HEK293 (cell line): Measurements from ENCODE around the gene BNC1.

Experiments
- CTCF ChIA-PET: fragments of 350-600 bp; formaldehyde crosslinking; extraction: SDS; loops from one replicate; lab custom pipeline; 2021; ENCODE audit warnings: antibody characterized with exemption; lab: Yijun Ruan, JAX
- POLR2A ChIA-PET: fragments of 300-600 bp; formaldehyde crosslinking; extraction: SDS; loops from one replicate; lab custom pipeline; 2020; ENCODE audit warnings: antibody characterized with exemption, inconsistent platforms; lab: Yijun Ruan, JAX
- H3K27ac ChIP-seq: fragments of 200-500 bp; sonication (Bioruptor generic); 2 replicates; pipeline ENCODE4 v1.5.1; 2014; ENCODE audit warnings: low read depth, low read length, control low read depth, inconsistent platforms; ENCODE audit errors: extremely low read depth
- H3K36me3 ChIP-seq, 2 experiments: fragments of 200-500 bp in 1 of 2; sonication (Bioruptor generic) in 1 of 2; 1 replicate in 1 of 2; 2 replicates in 1 of 2; pipeline ENCODE4 v1.5.1; 2014 to 2017; ENCODE audit warnings: inconsistent platforms in 2 of 2, low read length in 2 of 2; ENCODE audit not compliant: control insufficient read depth in 2 of 2, insufficient read depth in 1 of 2
- H3K4me1 ChIP-seq: fragments of 200-500 bp; sonication (Bioruptor generic); 2 replicates; pipeline ENCODE4 v1.5.1; 2014; ENCODE audit warnings: mild to moderate bottlenecking, low read length, inconsistent platforms; ENCODE audit not compliant: control insufficient read depth, insufficient read depth
- H3K4me3 ChIP-seq: 2 replicates; pipeline ENCODE4 v1.5.1; 2011; ENCODE audit warnings: low read depth, mild to moderate bottlenecking, control low read depth, low read length, moderate library complexity
- H3K9me3 ChIP-seq: fragments of 200-500 bp; sonication (Bioruptor generic); 2 replicates; pipeline ENCODE4 v1.5.1; 2014; ENCODE audit warnings: low read depth, low read length, inconsistent platforms; ENCODE audit not compliant: control insufficient read depth, insufficient read depth
- FEZF1 ChIP-seq: fragments of 450-650 bp; formaldehyde crosslinking; IDR thresholded peaks from 2 replicates; pipeline ENCODE4 v1.5.1; 2016; ENCODE audit warnings: missing biosample characterization, missing genetic modification characterization
- IKZF3 ChIP-seq: fragments of 450-650 bp; IDR thresholded peaks from 2 replicates; pipeline ENCODE4 v1.5.0; 2018; ENCODE audit warnings: missing biosample characterization, mild to moderate bottlenecking, missing genetic modification characterization, moderate library complexity
- KLF9 ChIP-seq: fragments of 450-650 bp; formaldehyde crosslinking; IDR thresholded peaks from 2 replicates; pipeline ENCODE4 v1.5.1; 2016; ENCODE audit warnings: missing biosample characterization, missing genetic modification characterization, low read depth
- MZF1 ChIP-seq: fragments of 450-650 bp; formaldehyde crosslinking; IDR thresholded peaks from 2 replicates; pipeline ENCODE4 v1.5.1; 2017; ENCODE audit warnings: missing biosample characterization, missing genetic modification characterization, borderline replicate concordance
- PATZ1 ChIP-seq: fragments of 450-650 bp; formaldehyde crosslinking; IDR thresholded peaks from 2 replicates; pipeline ENCODE4 v1.5.1; 2016; ENCODE audit warnings: missing biosample characterization, missing genetic modification characterization
- TRIM28 ChIP-seq: IDR thresholded peaks from 2 replicates; pipeline ENCODE4 v1.6.1; 2011; ENCODE audit warnings: low read length, control low read depth, borderline replicate concordance
- ZBTB11 ChIP-seq: fragments of 450-650 bp; formaldehyde crosslinking; conservative IDR thresholded peaks from 2 replicates; pipeline ENCODE4 v1.5.1; 2016; ENCODE audit warnings: low read depth, missing biosample characterization, missing genetic modification characterization
- ZFP37 ChIP-seq: fragments of 450-650 bp; formaldehyde crosslinking; IDR thresholded peaks from 2 replicates; pipeline ENCODE4 v1.5.1; 2016; ENCODE audit warnings: missing biosample characterization, missing genetic modification characterization
- ZIC2 ChIP-seq: fragments of 450-650 bp; formaldehyde crosslinking; IDR thresholded peaks from 2 replicates; pipeline ENCODE4 v1.5.1; 2016; ENCODE audit warnings: missing biosample characterization, missing genetic modification characterization
- ZNF335 ChIP-seq: fragments of 450-650 bp; formaldehyde crosslinking; conservative IDR thresholded peaks from 2 replicates; pipeline ENCODE4 v1.5.1; 2016; ENCODE audit warnings: missing biosample characterization, missing genetic modification characterization
- ZNF366 ChIP-seq: fragments of 450-650 bp; formaldehyde crosslinking; conservative IDR thresholded peaks from 2 replicates; pipeline ENCODE4 v1.5.1; 2016; ENCODE audit warnings: missing biosample characterization, missing genetic modification characterization
- ZNF391 ChIP-seq: fragments of 450-650 bp; formaldehyde crosslinking; IDR thresholded peaks from 2 replicates; pipeline ENCODE4 v1.5.1; 2016; ENCODE audit warnings: low read depth, missing biosample characterization, missing genetic modification characterization, borderline replicate concordance
- ZNF433 ChIP-seq: fragments of 450-650 bp; formaldehyde crosslinking; IDR thresholded peaks from 2 replicates; pipeline ENCODE4 v1.5.1; 2016; ENCODE audit warnings: missing biosample characterization, missing genetic modification characterization, low read depth
- ZNF585B ChIP-seq: fragments of 450-650 bp; formaldehyde crosslinking; IDR thresholded peaks from 2 replicates; pipeline ENCODE4 v1.5.1; 2016; ENCODE audit warnings: missing biosample characterization, missing genetic modification characterization
- ZNF692 ChIP-seq: fragments of 450-650 bp; formaldehyde crosslinking; IDR thresholded peaks from 2 replicates; pipeline ENCODE4 v1.5.1; 2016; ENCODE audit warnings: missing biosample characterization, missing genetic modification characterization
- TF ChIP-seq, protein P1 (sequence below): fragments of 450-650 bp; formaldehyde crosslinking; optimal IDR thresholded peaks from 2 replicates; pipeline ENCODE3; 2016; ENCODE audit warnings: missing biosample characterization, mild to moderate bottlenecking, missing genetic modification characterization
- TF ChIP-seq, protein P2 (sequence below): fragments of 450-650 bp; formaldehyde crosslinking; IDR thresholded peaks from 2 replicates; pipeline ENCODE4 v1.5.1; 2016; ENCODE audit warnings: missing biosample characterization, missing genetic modification characterization, low read depth
- TF ChIP-seq, protein P3 (sequence below): fragments of 450-650 bp; formaldehyde crosslinking; IDR thresholded peaks from 2 replicates; pipeline ENCODE4 v1.5.1; 2017; ENCODE audit warnings: missing biosample characterization, missing genetic modification characterization
- TF ChIP-seq, protein P4 (sequence below): fragments of 450-650 bp; formaldehyde crosslinking; IDR thresholded peaks from 2 replicates; pipeline ENCODE4 v1.5.1; 2016; ENCODE audit warnings: missing biosample characterization, missing genetic modification characterization

Gene BNC1

DNA sequence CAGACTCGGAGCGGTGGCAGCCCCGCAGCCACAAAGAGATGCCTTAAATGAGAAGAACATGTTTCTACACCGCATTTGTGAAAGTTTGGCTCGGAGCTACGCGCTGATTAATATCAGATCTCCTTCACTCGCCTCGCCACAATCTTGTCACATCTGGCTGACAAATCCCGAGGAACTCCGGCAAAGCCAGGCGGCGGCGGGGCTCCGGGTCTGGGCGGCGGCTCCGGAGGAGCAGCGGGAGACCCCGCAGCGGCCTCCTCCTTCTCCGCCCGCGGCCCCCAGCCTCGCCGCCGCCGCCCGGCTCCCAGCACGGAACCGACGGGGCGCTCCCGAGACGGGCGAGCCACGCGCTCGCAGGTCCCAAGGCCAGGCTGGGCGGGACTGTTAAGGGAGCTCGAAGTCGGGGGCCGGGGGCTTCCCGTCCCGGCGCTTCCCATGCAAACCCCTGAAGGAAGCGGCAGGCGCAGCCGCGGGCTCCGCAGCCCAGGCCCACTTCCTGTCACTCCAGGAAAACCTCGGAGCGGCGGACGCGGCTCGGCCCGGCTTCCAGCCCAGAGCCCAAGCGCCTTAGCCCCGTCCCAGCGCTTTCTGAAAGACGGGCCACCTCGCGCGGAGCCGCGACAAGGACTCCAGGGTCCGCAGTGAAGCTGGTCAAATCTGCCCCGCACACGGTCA lies 1.2 kb downstream of the BNC1 start:
- CTCF ChIA-PET, result interaction anchor here (0.8 kb wide), 1 partner anchor 105 kb away, joined by 4 read pairs; no protein-coding TSS in a partner anchor
- POLR2A ChIA-PET, result no interaction called here
- H3K9me3 ChIP-seq, result no peaks in the 10 kb centered on the region
- TF ChIP-seq ZNF391 (tag by site-specific recombination), result no peak
- TF ChIP-seq, protein P1, sequence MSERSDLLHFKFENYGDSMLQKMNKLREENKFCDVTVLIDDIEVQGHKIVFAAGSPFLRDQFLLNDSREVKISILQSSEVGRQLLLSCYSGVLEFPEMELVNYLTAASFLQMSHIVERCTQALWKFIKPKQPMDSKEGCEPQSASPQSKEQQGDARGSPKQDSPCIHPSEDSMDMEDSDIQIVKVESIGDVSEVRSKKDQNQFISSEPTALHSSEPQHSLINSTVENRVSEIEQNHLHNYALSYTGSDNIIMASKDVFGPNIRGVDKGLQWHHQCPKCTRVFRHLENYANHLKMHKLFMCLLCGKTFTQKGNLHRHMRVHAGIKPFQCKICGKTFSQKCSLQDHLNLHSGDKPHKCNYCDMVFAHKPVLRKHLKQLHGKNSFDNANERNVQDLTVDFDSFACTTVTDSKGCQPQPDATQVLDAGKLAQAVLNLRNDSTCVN (tag by site-specific recombination), result peak; percentile 43
- no peak for TF ChIP-seq TRIM28
- TF ChIP-seq ZBTB11 (tag by site-specific recombination), result no peak
- no peak for TF ChIP-seq FEZF1 (tag by site-specific recombination)
- TF ChIP-seq MZF1 (tag by site-specific recombination), result no peak
- no peak for TF ChIP-seq KLF9
- TF ChIP-seq ZIC2, result 0 out of 2 replicates have a peak, but pooled peaks have one; percentile 1
- peak; percentile 50; the same call in 1 of the 2 replicates for TF ChIP-seq ZNF335 (tag by site-specific recombination)
- no peak for TF ChIP-seq ZFP37
- H3K4me3 ChIP-seq, result peak overlapping the region; percentile 48
- H3K4me1 ChIP-seq, result no peaks in the 10 kb centered on the region
- H3K36me3 ChIP-seq, result no peaks in the 10 kb centered on the region
- H3K27ac ChIP-seq, result peak overlapping the region; percentile 39; the same call in 1 of the 2 replicates

DNA sequence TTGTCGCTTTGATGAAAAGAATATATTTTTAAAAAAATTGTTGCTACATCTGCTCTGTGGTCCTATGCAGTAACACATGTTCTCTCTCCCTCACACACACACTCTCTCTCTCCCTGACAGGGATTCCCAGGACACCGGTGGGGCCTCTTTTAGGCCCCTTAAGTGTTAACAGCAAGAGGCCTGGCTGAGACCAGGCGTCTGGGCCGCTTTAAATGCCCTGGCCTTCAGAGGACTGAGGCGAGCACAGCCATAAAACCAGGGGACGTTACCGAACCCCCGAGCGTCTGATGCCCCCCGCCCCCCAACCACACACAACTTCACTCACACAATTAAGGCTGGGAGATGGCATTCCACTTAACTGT lies 1.7 kb downstream of the BNC1 start:
- H3K27ac ChIP-seq, result peak overlapping the region; percentile 39; the same call in 1 of the 2 replicates
- ChIA-PET POLR2A (no interaction called here), CTCF (no interaction called here)
- H3K4me1 ChIP-seq, result no peaks in the 10 kb centered on the region
- H3K36me3 ChIP-seq, result no peaks in the 10 kb centered on the region
- H3K4me3 ChIP-seq, result peak overlapping the region; percentile 4
- H3K9me3 ChIP-seq, result no peaks in the 10 kb centered on the region
- TF ChIP-seq IKZF3 (tag by site-specific recombination) (no peak), ZNF585B (tag by site-specific recombination) (no peak), ZNF433 (tag by site-specific recombination) (no peak), ZNF692 (peak; percentile 98), ZNF366 (tag by site-specific recombination) (no peak), PATZ1 (tag by site-specific recombination) (0 out of 2 replicates have a peak, but pooled peaks have one; percentile 10)
- TF ChIP-seq, protein P2, sequence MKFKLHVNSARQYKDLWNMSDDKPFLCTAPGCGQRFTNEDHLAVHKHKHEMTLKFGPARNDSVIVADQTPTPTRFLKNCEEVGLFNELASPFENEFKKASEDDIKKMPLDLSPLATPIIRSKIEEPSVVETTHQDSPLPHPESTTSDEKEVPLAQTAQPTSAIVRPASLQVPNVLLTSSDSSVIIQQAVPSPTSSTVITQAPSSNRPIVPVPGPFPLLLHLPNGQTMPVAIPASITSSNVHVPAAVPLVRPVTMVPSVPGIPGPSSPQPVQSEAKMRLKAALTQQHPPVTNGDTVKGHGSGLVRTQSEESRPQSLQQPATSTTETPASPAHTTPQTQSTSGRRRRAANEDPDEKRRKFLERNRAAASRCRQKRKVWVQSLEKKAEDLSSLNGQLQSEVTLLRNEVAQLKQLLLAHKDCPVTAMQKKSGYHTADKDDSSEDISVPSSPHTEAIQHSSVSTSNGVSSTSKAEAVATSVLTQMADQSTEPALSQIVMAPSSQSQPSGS, result no peak
- TF ChIP-seq, protein P3, sequence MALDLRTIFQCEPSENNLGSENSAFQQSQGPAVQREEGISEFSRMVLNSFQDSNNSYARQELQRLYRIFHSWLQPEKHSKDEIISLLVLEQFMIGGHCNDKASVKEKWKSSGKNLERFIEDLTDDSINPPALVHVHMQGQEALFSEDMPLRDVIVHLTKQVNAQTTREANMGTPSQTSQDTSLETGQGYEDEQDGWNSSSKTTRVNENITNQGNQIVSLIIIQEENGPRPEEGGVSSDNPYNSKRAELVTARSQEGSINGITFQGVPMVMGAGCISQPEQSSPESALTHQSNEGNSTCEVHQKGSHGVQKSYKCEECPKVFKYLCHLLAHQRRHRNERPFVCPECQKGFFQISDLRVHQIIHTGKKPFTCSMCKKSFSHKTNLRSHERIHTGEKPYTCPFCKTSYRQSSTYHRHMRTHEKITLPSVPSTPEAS (tag by site-specific recombination), result no peak
- TF ChIP-seq, protein P4, sequence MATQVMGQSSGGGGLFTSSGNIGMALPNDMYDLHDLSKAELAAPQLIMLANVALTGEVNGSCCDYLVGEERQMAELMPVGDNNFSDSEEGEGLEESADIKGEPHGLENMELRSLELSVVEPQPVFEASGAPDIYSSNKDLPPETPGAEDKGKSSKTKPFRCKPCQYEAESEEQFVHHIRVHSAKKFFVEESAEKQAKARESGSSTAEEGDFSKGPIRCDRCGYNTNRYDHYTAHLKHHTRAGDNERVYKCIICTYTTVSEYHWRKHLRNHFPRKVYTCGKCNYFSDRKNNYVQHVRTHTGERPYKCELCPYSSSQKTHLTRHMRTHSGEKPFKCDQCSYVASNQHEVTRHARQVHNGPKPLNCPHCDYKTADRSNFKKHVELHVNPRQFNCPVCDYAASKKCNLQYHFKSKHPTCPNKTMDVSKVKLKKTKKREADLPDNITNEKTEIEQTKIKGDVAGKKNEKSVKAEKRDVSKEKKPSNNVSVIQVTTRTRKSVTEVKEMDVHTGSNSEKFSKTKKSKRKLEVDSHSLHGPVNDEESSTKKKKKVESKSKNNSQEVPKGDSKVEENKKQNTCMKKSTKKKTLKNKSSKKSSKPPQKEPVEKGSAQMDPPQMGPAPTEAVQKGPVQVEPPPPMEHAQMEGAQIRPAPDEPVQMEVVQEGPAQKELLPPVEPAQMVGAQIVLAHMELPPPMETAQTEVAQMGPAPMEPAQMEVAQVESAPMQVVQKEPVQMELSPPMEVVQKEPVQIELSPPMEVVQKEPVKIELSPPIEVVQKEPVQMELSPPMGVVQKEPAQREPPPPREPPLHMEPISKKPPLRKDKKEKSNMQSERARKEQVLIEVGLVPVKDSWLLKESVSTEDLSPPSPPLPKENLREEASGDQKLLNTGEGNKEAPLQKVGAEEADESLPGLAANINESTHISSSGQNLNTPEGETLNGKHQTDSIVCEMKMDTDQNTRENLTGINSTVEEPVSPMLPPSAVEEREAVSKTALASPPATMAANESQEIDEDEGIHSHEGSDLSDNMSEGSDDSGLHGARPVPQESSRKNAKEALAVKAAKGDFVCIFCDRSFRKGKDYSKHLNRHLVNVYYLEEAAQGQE, result no peak
